Naive B cell (primary cell): ENCODE measurements around the gene ELF2. TPM values are rescaled to one million over a fixed set of nuclear protein-coding genes. Genes with fewer than 3 reads are reported as not detected.
"Not testable (repeated sequence)": the region's sequence is repeated elsewhere in the genome, so short reads cannot be mapped to it uniquely, and the experiment has no call there.

Experiments
- ATAC-seq, 2 donors: fragments of 150-1000 bp; cut with Tn5 transposase; 2 replicates each; pipeline ENCODE4 v1.10.0; 2021; ENCODE audit warnings: low read depth in 2 of 2, mild to moderate bottlenecking in 2 of 2, moderate library complexity in 2 of 2
- DNase-seq: peaks from one replicate; pipeline ENCODE4 v3.0.0; 2022
- H3K27ac Mint-ChIP-seq, 6 donors: one replicate each; pipeline ENCODE4 v1.8.0; 2020 to 2022; ENCODE audit warnings: mild to moderate bottlenecking in 6 of 6, mixed read lengths in 6 of 6, moderate library complexity in 5 of 6, inconsistent platforms in 2 of 6
- H3K27me3 Mint-ChIP-seq, 3 donors: one replicate each; pipeline ENCODE4 v1.8.0; 2021 to 2022; ENCODE audit warnings: mixed read lengths in 3 of 3, mild to moderate bottlenecking in 1 of 3
- H3K36me3 Mint-ChIP-seq, 2 donors: one replicate each; pipeline ENCODE4 v1.8.0; 2020 to 2022; ENCODE audit warnings: mixed read lengths in 2 of 2, inconsistent platforms in 1 of 2, mild to moderate bottlenecking in 1 of 2
- H3K4me1 Mint-ChIP-seq, 3 donors: one replicate each; pipeline ENCODE4 v1.8.0; 2020 to 2022; ENCODE audit warnings: mixed read lengths in 3 of 3, inconsistent platforms in 1 of 3, mild to moderate bottlenecking in 1 of 3, moderate library complexity in 1 of 3
- H3K4me3 Mint-ChIP-seq, 8 donors: one replicate each; pipeline ENCODE4 v1.8.0; 2020 to 2022; ENCODE audit warnings: mild to moderate bottlenecking in 8 of 8, mixed read lengths in 8 of 8, moderate library complexity in 8 of 8, inconsistent platforms in 2 of 8
- H3K9me3 Mint-ChIP-seq, 7 donors: one replicate each; pipeline ENCODE4 v1.8.0; 2020 to 2022; ENCODE audit warnings: mixed read lengths in 7 of 7, mild to moderate bottlenecking in 5 of 7, inconsistent platforms in 2 of 7, moderate library complexity in 1 of 7
- polyA plus RNA-seq, 6 donors: library from polyadenylated mRNA; unstranded; fragments of 300-500 nt; fragmentation: Illumina TruSeq; gene quantifications; one replicate each; pipeline ENCODE4 v1.2.3, GENCODE V29; 2021; ENCODE audit warnings: low read depth in 6 of 6

Gene ELF2
- polyA plus RNA-seq, 6 donors from 2014 or later = 40.5 to 56.7 (median 45.9) TPM

DNA sequence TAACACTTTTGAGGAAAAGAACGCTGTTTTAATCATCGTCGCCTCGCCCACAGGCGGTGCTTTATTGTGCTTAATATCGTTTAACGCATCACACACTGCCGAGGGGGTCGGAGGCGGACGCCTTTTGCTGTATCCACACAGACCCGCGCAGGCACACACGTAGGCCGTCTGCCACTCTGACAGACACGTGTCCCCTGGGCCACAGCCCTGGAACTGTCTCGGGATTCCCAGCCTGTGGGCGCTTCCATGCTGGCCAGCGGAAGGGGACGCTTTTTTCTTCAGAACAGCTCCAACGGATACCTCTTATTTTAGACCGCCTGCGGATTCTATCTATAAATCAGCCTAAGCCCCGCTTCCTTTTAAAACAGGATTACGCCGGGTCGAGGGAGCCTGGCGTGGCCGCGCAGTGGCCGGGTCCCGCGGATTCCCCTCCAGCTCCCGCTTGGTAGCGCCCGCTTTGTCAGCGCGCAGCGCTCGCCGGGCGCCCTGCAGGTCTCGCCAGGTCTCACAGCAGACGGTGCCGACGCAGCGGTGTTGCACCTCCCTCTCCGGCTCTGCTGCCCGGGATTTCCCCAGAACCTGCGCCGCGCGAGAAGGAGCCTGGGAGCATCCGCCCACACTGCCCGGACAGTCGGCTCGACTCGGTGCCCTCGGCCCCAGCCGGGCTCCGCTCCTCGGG lies 161.6 kb downstream of the ELF2 start, which contains the start of gene NOCT:
TSS of gene NOCT (plus strand) at position 513 of the 679 bp plus-strand sequence. CDS start 201 bp downstream, outside the sequence.
- no peaks in the 10 kb centered on the region for H3K9me3 Mint-ChIP-seq
- peak; percentile 88 to 89 for ATAC-seq
- peak within 1 kb of the TSS; percentile 83 to 98 (median 92) for H3K4me3 Mint-ChIP-seq
- H3K36me3 Mint-ChIP-seq = no peaks in the 10 kb centered on the region
- DNase-seq = peak; percentile 94
- no peaks in the 10 kb centered on the region for H3K27me3 Mint-ChIP-seq
- H3K27ac Mint-ChIP-seq = peak within 1 kb of the TSS; percentile 99 to 100 (median 100)
- peaks cover 11 to 17% (median 16%) of the 10 kb centered on the region in 3 donors for H3K4me1 Mint-ChIP-seq

DNA sequence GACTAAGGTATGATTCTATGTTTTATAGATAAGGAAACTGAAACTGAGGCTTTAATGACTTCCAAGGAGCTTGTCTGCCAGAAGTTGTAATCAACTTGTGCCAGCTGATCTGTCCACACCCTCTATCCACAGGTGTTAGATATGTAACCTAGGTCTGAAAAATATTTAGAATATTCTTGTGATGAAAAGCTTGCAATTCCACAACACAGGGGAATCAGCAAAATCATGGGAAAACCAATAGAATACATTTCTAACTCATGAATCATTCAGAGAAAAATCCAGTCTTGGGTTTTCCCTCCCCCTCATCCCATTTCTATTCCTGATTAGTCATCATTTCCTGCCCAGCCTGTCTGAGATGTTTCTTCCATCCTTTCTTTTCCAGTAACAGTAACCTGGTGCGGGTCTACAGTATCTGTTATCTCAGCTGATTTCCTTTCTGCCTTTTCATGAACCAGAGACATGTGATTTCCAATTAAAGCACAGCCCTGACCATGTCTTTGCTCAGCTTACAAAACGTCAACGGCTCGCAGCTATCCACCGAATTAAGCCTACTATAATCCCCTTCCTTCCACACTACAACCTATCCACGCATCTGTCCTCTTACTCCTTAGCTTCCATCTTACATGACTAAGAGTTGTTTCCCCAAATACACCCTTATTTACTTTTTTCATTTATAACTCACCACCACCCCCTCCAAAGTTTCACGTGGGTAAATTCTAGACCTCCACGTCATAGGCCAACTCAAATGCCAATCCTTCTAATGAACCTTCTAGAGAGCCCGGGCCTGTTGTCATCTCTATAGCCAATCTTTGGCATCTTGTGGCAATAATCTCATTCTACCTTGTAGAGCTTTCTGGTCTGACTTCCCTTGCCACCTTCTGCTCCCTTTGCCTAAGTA lies 162.4 kb downstream of the ELF2 start:
- DNase-seq (no peak), ATAC-seq (peak; percentile 2 to 4)
- H3K9me3 Mint-ChIP-seq = no peaks in the 10 kb centered on the region
- H3K27ac Mint-ChIP-seq = peak overlapping the region; percentile 99 to 100 (median 100)
- no peaks in the 10 kb centered on the region for H3K36me3 Mint-ChIP-seq
- H3K4me3 Mint-ChIP-seq = peak overlapping the region; percentile 83 to 98 (median 92)
- peaks cover 11 to 16% (median 12%) of the 10 kb centered on the region in 3 donors for H3K4me1 Mint-ChIP-seq
- no peaks in the 10 kb centered on the region for H3K27me3 Mint-ChIP-seq

DNA sequence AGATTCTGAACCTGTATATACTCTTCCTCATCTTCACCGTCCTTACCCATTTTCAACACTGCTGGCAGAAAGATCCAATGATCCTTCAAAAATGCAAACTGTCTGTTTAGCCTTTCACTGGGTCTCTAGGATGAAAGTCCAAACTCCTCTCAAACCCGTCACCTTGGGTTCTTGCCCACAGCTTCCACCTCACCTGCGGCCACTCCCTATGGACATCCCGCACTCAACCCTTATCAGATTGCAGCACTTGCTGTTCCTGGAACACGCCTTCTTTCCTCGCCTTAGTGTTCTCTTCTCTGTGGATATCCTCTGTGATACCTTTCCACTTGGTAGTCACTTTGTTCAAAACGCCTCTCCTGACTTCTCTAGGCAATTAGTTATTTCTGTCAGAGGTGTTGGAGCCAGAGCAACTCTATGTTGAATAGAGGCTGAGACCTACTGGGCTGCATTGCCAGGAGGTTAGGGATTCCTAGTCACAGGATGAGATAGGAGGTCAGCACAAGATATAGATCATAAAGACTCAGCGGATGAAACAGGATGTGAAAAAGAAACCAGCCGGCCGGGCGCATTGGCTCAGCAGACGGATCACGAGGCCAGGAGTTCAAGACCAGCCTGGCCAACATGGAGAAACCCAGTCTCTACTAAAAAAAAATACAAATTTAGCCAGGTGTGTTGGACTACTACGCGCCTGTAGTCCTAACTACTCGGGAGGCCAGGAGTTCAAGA lies 165.6 kb downstream of the ELF2 start:
- no peaks in the 10 kb centered on the region for H3K27me3 Mint-ChIP-seq
- peak overlapping the region in 1 of 6 donors; percentile 65 for H3K27ac Mint-ChIP-seq
- ATAC-seq (no peak), DNase-seq (no peak)
- H3K9me3 Mint-ChIP-seq = peaks cover 0 to 6% (median 3%) of the 10 kb centered on the region in 7 donors
- peaks cover 7 to 14% (median 11%) of the 10 kb centered on the region in 3 donors for H3K4me1 Mint-ChIP-seq
- H3K36me3 Mint-ChIP-seq = no peaks in the 10 kb centered on the region
- H3K4me3 Mint-ChIP-seq = peak overlapping the region in 1 of 8 donors; percentile 22

DNA sequence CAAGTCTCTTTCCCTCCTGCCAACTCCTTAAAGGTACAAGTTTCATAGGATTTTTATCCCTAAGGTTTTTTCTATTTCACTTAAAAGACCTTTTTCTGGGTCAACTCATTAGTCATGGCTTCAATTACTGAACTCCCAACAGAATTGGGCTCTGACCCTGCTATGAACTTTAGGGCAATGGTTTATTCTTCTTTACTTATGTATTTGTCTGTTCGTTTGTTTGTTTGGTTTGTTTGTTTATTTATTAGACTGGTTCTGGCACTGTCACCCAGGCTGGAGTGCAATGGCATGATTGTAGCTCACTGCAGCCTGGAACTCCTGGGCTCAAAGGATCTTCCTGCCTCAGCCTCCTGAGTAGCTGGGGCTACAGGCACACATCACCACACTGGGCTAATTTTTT lies 167.3 kb downstream of the ELF2 start:
- no peak for ATAC-seq
- DNase-seq = no peak
- H3K9me3 Mint-ChIP-seq = peaks cover 0 to 6% (median 3%) of the 10 kb centered on the region in 7 donors
- H3K36me3 Mint-ChIP-seq = no peaks in the 10 kb centered on the region
- no peak overlapping the region for H3K4me3 Mint-ChIP-seq
- H3K27ac Mint-ChIP-seq = peak overlapping the region in 1 of 6 donors; percentile 21
- H3K4me1 Mint-ChIP-seq = peaks cover 2 to 5% (median 3%) of the 10 kb centered on the region in 3 donors
- H3K27me3 Mint-ChIP-seq = no peaks in the 10 kb centered on the region

DNA sequence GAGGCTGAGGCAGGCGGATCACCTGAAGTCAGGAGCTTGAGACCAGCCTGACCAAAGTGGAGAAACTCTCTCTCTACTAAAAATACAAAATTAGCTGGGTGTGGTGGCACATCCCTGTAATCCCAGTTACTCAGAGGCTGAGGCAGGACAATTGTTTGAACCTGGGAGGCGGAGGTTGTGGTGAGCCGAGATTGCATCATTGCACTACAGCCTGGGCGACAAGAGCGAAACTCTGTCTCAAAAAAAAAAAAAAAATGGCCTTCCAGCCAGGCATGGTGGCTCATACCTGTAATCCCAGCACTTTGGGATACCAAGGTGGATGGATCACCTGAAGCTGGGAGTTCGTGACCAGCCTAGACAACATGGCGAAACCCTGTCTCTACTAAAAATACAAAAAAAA lies 168.7 kb downstream of the ELF2 start:
- DNase-seq, H3K9me3 Mint-ChIP-seq, H3K36me3 Mint-ChIP-seq, H3K27me3 Mint-ChIP-seq, H3K4me1 Mint-ChIP-seq, ATAC-seq: not testable (repeated sequence)
- peak overlapping the region in 1 of 8 donors; percentile 37 for H3K4me3 Mint-ChIP-seq
- H3K27ac Mint-ChIP-seq = peak overlapping the region in 1 of 6 donors; percentile 24

DNA sequence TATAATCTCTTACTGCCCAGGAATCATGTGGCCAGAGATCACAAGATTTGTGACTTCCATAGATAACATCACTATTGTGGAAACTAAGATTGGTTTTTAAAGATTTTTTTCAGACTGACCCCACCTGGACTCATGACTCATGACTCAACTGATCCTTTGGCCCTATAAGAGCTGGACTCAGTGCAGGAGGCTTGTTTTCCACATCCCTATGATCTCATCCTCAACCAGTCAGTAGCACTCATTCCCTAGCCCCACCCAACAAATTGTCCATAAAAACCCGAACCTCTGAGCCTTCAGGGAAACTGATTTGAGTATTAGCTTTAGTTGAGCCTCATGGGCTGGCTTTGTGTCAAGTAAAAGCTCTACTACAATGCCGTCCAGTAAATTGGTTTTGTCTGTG lies 169.4 kb downstream of the ELF2 start:
- ATAC-seq (no peak), DNase-seq (no peak)
- H3K36me3 Mint-ChIP-seq = no peaks in the 10 kb centered on the region
- no peak overlapping the region for H3K27ac Mint-ChIP-seq
- peaks cover 0 to 6% (median 3%) of the 10 kb centered on the region in 7 donors for H3K9me3 Mint-ChIP-seq
- H3K4me3 Mint-ChIP-seq = no peak overlapping the region
- H3K4me1 Mint-ChIP-seq = peaks cover 0 to 3% (median 0%) of the 10 kb centered on the region in 3 donors
- no peaks in the 10 kb centered on the region for H3K27me3 Mint-ChIP-seq

Other genes starting within 250 kb of the ELF2 start
- 1 to 10 TPM in 3 of 6 donors, under 1 TPM in 2, not detected in 1; 0.41 to 4.3 (median 1.3) TPM for gene NOCT, start 161.4 kb downstream of the ELF2 start, polyA plus RNA-seq
- 1 to 10 TPM in 1 of 6 donors, under 1 TPM in 5; 0.24 to 1.0 (median 0.55) TPM for gene MGARP, start 103.0 kb upstream of the ELF2 start, polyA plus RNA-seq
- 10 to 100 TPM; 22.5 to 57.4 (median 53.4) TPM for gene NAA15, start 124.3 kb upstream of the ELF2 start, polyA plus RNA-seq
- gene NDUFC1, start 125.3 kb upstream of the ELF2 start, polyA plus RNA-seq = 100 to 1,000 TPM in 5 of 6 donors, 10 to 100 TPM in 1; 94.9 to 165 (median 123) TPM